H1 (cell line): ENCODE measurements around the gene TRIM14. TPM values are rescaled to one million over a fixed set of nuclear protein-coding genes. Genes with fewer than 3 reads are reported as not detected.

Source experiments
- CTCF ChIA-PET: fragments of 300-600 bp; sonication (Branson Sonifier 250); formaldehyde crosslinking; loops from one replicate; lab custom pipeline; 2021; ENCODE audit not compliant: partially characterized antibody; lab: Charles Lee
- POLR2A ChIA-PET: fragments of 300-600 bp; sonication (Branson Sonifier 250); formaldehyde crosslinking; loops from one replicate; lab custom pipeline; 2021; ENCODE audit warnings: inconsistent platforms; ENCODE audit not compliant: partially characterized antibody; lab: Charles Lee
- DNase-seq, 2 experiments: peaks; one replicate each; pipeline versions ENCODE4 v3.0.0 to v3.0.0-alpha.2; 2010 to 2022; ENCODE audit warnings: low spot score in 2 of 2, low read depth in 1 of 2, mixed read lengths in 1 of 2
- FAIRE-seq: peaks from 2 replicates; lab custom pipeline; 2011; peaks lifted over from hg19 to GRCh38; lab: Jason Lieb, UNC
- H2AFZ ChIP-seq: 2 replicates; pipeline ENCODE4 v1.8.1; 2012; ENCODE audit warnings: low read length, inconsistent platforms
- H2AK5ac ChIP-seq: 2 replicates; pipeline ENCODE4 v1.6.1; 2013; ENCODE audit warnings: low read depth, low read length
- H2BK120ac ChIP-seq: replicated peaks from 2 replicates; pipeline ENCODE3; 2013; ENCODE audit warnings: low read depth, low read length, inconsistent platforms
- H2BK12ac ChIP-seq: 2 replicates; pipeline ENCODE4 v1.6.1; 2013; ENCODE audit warnings: low read depth, low read length
- H2BK15ac ChIP-seq: 2 replicates; pipeline ENCODE4 v1.6.1; 2013; ENCODE audit warnings: low read length
- H2BK20ac ChIP-seq: 2 replicates; pipeline ENCODE4 v1.6.1; 2013; ENCODE audit warnings: low read length
- H2BK5ac ChIP-seq: 2 replicates; pipeline ENCODE4 v1.6.1; 2013; ENCODE audit warnings: low read depth, low read length
- H3K14ac ChIP-seq: 2 replicates; pipeline ENCODE4 v1.6.1; 2013; ENCODE audit warnings: inconsistent platforms; ENCODE audit not compliant: insufficient read length
- H3K18ac ChIP-seq: 2 replicates; pipeline ENCODE4 v1.6.1; 2013; ENCODE audit warnings: low read length; ENCODE audit errors: extremely low read depth
- H3K23ac ChIP-seq: 2 replicates; pipeline ENCODE4 v1.6.1; 2013; ENCODE audit warnings: inconsistent platforms; ENCODE audit not compliant: insufficient read length
- H3K23me2 ChIP-seq: 2 replicates; pipeline ENCODE4 v1.6.1; 2013; ENCODE audit warnings: low read depth, low read length
- H3K27ac ChIP-seq: 2 replicates; pipeline ENCODE4 v1.6.1; 2011; ENCODE audit warnings: low read depth, low read length, inconsistent platforms
- H3K27me3 ChIP-seq, 4 experiments: replicated peaks in 1 of 4; 1 replicate in 1 of 4; 2 replicates in 3 of 4; pipeline versions ENCODE4 v1.6.1 to v1.8.1; 2011 to 2013; ENCODE audit warnings: low read length in 3 of 4, mild to moderate bottlenecking in 3 of 4, inconsistent platforms in 2 of 4, mixed read lengths in 2 of 4, moderate library complexity in 1 of 4; ENCODE audit not compliant: control insufficient read depth in 3 of 4, insufficient read depth in 3 of 4; ENCODE audit errors: extremely low read depth in 1 of 4
- H3K36me3 ChIP-seq, 4 experiments: 2 replicates each; pipeline versions ENCODE4 v1.6.1 to v1.8.1; 2011 to 2013; ENCODE audit warnings: mild to moderate bottlenecking in 4 of 4, low read length in 3 of 4, moderate library complexity in 2 of 4, control low read depth in 1 of 4, inconsistent platforms in 1 of 4; ENCODE audit not compliant: insufficient read depth in 4 of 4, control insufficient read depth in 2 of 4
- H3K4ac ChIP-seq: replicated peaks from 2 replicates; pipeline ENCODE3; 2013; ENCODE audit warnings: low read length, low read depth, mixed read lengths, inconsistent platforms; ENCODE audit not compliant: insufficient read length
- H3K4me1 ChIP-seq, 4 experiments: replicated peaks in 1 of 4; 1 replicate in 1 of 4; 2 replicates in 3 of 4; pipeline versions ENCODE4 v1.6.1 to v1.8.1; 2011 to 2013; ENCODE audit warnings: low read length in 3 of 4, inconsistent platforms in 2 of 4, mixed read lengths in 1 of 4; ENCODE audit not compliant: insufficient read depth in 4 of 4, control insufficient read depth in 3 of 4
- H3K4me2 ChIP-seq, 2 experiments: 2 replicates each; pipeline versions ENCODE4 v1.6.1 to v1.8.1; 2011 to 2013; ENCODE audit warnings: low read depth in 2 of 2, low read length in 2 of 2, control low read depth in 1 of 2, inconsistent platforms in 1 of 2, mild to moderate bottlenecking in 1 of 2; ENCODE audit not compliant: insufficient read depth in 1 of 2
- H3K4me3 ChIP-seq, 4 experiments: fragments of 200-600, 300-600 bp in 1 of 4; sonication (generic), shearing (Covaris generic), sonication (Bioruptor Twin) in 1 of 4; 2 replicates each; pipeline versions ENCODE4 v1.5.1 to v1.8.1; 2011 to 2016; ENCODE audit warnings: low read length in 4 of 4, low read depth in 3 of 4, control low read depth in 2 of 4, inconsistent platforms in 2 of 4, mild to moderate bottlenecking in 2 of 4, mixed read lengths in 1 of 4, moderate library complexity in 1 of 4; ENCODE audit not compliant: insufficient read depth in 2 of 4; ENCODE audit errors: extremely low read depth in 1 of 4
- H3K56ac ChIP-seq: replicated peaks from 2 replicates; pipeline ENCODE3; 2013; ENCODE audit warnings: low read depth, mild to moderate bottlenecking, mixed read lengths, low read length, inconsistent platforms; ENCODE audit not compliant: insufficient read length
- H3K79me1 ChIP-seq: 2 replicates; pipeline ENCODE4 v1.6.1; 2013; ENCODE audit warnings: low read depth, low read length, control low read depth
- H3K79me2 ChIP-seq, 2 experiments: 2 replicates each; pipeline versions ENCODE4 v1.6.1 to v1.8.1; 2012 to 2013; ENCODE audit warnings: low read length in 2 of 2, mild to moderate bottlenecking in 2 of 2, inconsistent platforms in 1 of 2; ENCODE audit not compliant: insufficient read depth in 2 of 2, control insufficient read depth in 1 of 2
- H3K9ac ChIP-seq, 4 experiments: replicated peaks in 1 of 4; 1 replicate in 1 of 4; 2 replicates in 3 of 4; pipeline versions ENCODE4 v1.6.1 to v1.8.1; 2011 to 2013; ENCODE audit warnings: low read depth in 3 of 4, low read length in 3 of 4, control low read depth in 2 of 4, mild to moderate bottlenecking in 2 of 4, moderate library complexity in 2 of 4, inconsistent platforms in 1 of 4; ENCODE audit errors: extremely low read depth in 1 of 4
- H3K9me3 ChIP-seq, 2 experiments: 2 replicates each; pipeline versions ENCODE4 v1.6.1 to v1.8.1; 2012 to 2013; ENCODE audit warnings: mild to moderate bottlenecking in 2 of 2, moderate library complexity in 2 of 2, control low read depth in 1 of 2, inconsistent platforms in 1 of 2, low read depth in 1 of 2, low read length in 1 of 2, mixed read lengths in 1 of 2; ENCODE audit not compliant: insufficient read depth in 2 of 2
- H4K20me1 ChIP-seq, 2 experiments: replicated peaks in 1 of 2; 2 replicates each; pipeline versions ENCODE3 to v1.8.1; 2011 to 2013; ENCODE audit warnings: inconsistent platforms in 2 of 2, low read length in 2 of 2, mild to moderate bottlenecking in 1 of 2; ENCODE audit not compliant: insufficient read depth in 2 of 2, control insufficient read depth in 1 of 2
- H4K5ac ChIP-seq: 2 replicates; pipeline ENCODE4 v1.6.1; 2013; ENCODE audit warnings: low read length, low read depth, mixed read lengths, inconsistent platforms; ENCODE audit not compliant: insufficient read length
- H4K8ac ChIP-seq: 2 replicates; pipeline ENCODE4 v1.8.0; 2013; ENCODE audit warnings: mild to moderate bottlenecking, moderate library complexity, low read length, inconsistent platforms; ENCODE audit not compliant: insufficient read depth; ENCODE audit errors: extremely low read depth
- H4K91ac ChIP-seq: replicated peaks from 2 replicates; pipeline ENCODE3; 2013; ENCODE audit warnings: low read length, mixed read lengths, inconsistent platforms; ENCODE audit not compliant: insufficient read length
- ATF3 ChIP-seq: IDR thresholded peaks from 2 replicates; pipeline ENCODE4 v1.6.1; 2011; ENCODE audit warnings: low read depth, mild to moderate bottlenecking, low read length; ENCODE audit not compliant: insufficient read depth
- BRCA1 ChIP-seq: IDR thresholded peaks from 2 replicates; pipeline ENCODE4 v1.6.1; 2012; ENCODE audit warnings: low read depth, low read length, improper control_type of control experiment
- CBX8 ChIP-seq: fragments of 300-800, 300-1000 bp; sonication (generic); IDR thresholded peaks from 2 replicates; pipeline ENCODE4 v1.7.1; 2016; ENCODE audit warnings: low read depth, low read length, borderline replicate concordance
- CHD1 ChIP-seq: IDR thresholded peaks from 2 replicates; pipeline ENCODE4 v1.6.1; 2012; ENCODE audit warnings: low read depth, low read length, improper control_type of control experiment
- CTBP2 ChIP-seq: IDR thresholded peaks from 2 replicates; pipeline ENCODE4 v1.7.0; 2011; ENCODE audit warnings: borderline replicate concordance, mild to moderate bottlenecking, moderate library complexity, mixed read lengths, low read length; ENCODE audit not compliant: insufficient read depth, insufficient read length
- HDAC6 ChIP-seq: IDR thresholded peaks from one replicate; pipeline ENCODE4 v1.7.1; 2012; ENCODE audit warnings: low read depth, mild to moderate bottlenecking, inconsistent platforms, low read length, moderate library complexity
- POLR2AphosphoS5 ChIP-seq: IDR thresholded peaks from 2 replicates; pipeline ENCODE4 v1.6.1; 2011; ENCODE audit warnings: low read depth, low read length
- POU5F1 ChIP-seq: IDR thresholded peaks from 2 replicates; pipeline ENCODE4 v1.6.1; 2011; ENCODE audit warnings: low read depth, mild to moderate bottlenecking, low read length, moderate library complexity
- SIN3A ChIP-seq, 2 experiments: IDR thresholded peaks in 1 of 2; conservative IDR thresholded peaks in 1 of 2; 2 replicates each; pipeline ENCODE4 v1.6.1; 2011 to 2012; ENCODE audit warnings: low read length in 2 of 2, improper control_type of control experiment in 1 of 2, low read depth in 1 of 2, mild to moderate bottlenecking in 1 of 2
- SRF ChIP-seq: IDR thresholded peaks from 2 replicates; pipeline ENCODE4 v1.6.1; 2011; ENCODE audit warnings: mild to moderate bottlenecking, low read depth, low read length, moderate library complexity
- TAF7 ChIP-seq: optimal IDR thresholded peaks from 2 replicates; pipeline ENCODE3; 2011; ENCODE audit warnings: low read depth, mild to moderate bottlenecking, inconsistent platforms, low read length, moderate library complexity, borderline replicate concordance
- TEAD4 ChIP-seq: IDR thresholded peaks from 2 replicates; pipeline ENCODE4 v1.6.1; 2012; ENCODE audit warnings: low read depth, low read length, inconsistent platforms, mixed read lengths
- YY1 ChIP-seq: IDR thresholded peaks from 2 replicates; pipeline ENCODE4 v1.6.1; 2011; ENCODE audit warnings: low read depth, mild to moderate bottlenecking, low read length
- WGBS, 2 experiments: shearing (Covaris generic) in 1 of 2; methylation state at CpG; one replicate each; pipeline versions ENCODE4 v1.1.6 to v1.1.7; 2013 to 2015; ENCODE audit warnings: low lambda C conversion rate in 2 of 2, mixed read lengths in 2 of 2, inconsistent platforms in 1 of 2, low coverage in 1 of 2, missing lambda C conversion rate in 1 of 2; ENCODE audit not compliant: insufficient replicate concordance in 2 of 2, insufficient coverage in 1 of 2, insufficient read length in 1 of 2; ENCODE audit errors: extremely low coverage in 1 of 2, missing lambda C conversion rate in 1 of 2; 5-methylcytosine and 5-hydroxymethylcytosine counted together
- polyA plus RNA-seq, 7 experiments: library from polyadenylated mRNA; depleted of rRNA in 3 of 7; stranded (reverse) in 5 of 7; unstranded in 2 of 7; fragments of >200 nt in 5 of 7; fragments of 200-250 nt in 2 of 7; gene quantifications; 1 replicate in 5 of 7; 2 replicates in 1 of 7; 4 replicates in 1 of 7; pipeline versions ENCODE4 v1.2.1 to v1.2.3, GENCODE V29; 2011 to 2013; ENCODE audit warnings: missing spikeins in 2 of 7, mixed read lengths in 2 of 7
- total RNA-seq: library from RNA; stranded (reverse); fragmentation: NEBNext Ultra II Directional; extraction: Animal tissue kit (Norgen Biotek cat#: 25700); gene quantifications from 2 replicates; pipeline ENCODE4 v1.2.1, GENCODE V29; 2021

TRIM14 gene
- total and polyA plus RNA-seq, 2 of the 8 experiments (the other 6 are each of a cell fraction or from before 2014, with no cell fraction given): 9.2 to 19.4 TPM

- Histone ChIP-seq H2AK5ac (no peak overlapping the region), H2AFZ (no peak overlapping the region), H3K79me2 (no peaks in the 10 kb centered on the region), H3K18ac (no peak overlapping the region), H3K4me1 (no peaks in the 10 kb centered on the region), H4K91ac (no peak overlapping the region), H4K20me1 (peaks cover 0 to 5% of the 10 kb centered on the region in 2 experiments), H3K56ac (no peak overlapping the region), H2BK20ac (no peak overlapping the region), H3K9ac (no peak overlapping the region), H3K27me3 (no peaks in the 10 kb centered on the region), H3K79me1 (no peaks in the 10 kb centered on the region), H3K23me2 (no peaks in the 10 kb centered on the region), H4K8ac (no peak overlapping the region), H3K9me3 (no peaks in the 10 kb centered on the region), H3K36me3 (peaks cover 0 to 11% (median 4%) of the 10 kb centered on the region in 4 experiments; a peak in 2 of 8 replicates), H3K23ac (no peak overlapping the region), H2BK15ac (no peak overlapping the region), H2BK5ac (no peak overlapping the region; the same call in 1 of the 2 replicates), H3K27ac (no peak overlapping the region), H2BK120ac (no peak overlapping the region), H2BK12ac (no peak overlapping the region), H4K5ac (no peak overlapping the region), H3K4ac (no peak overlapping the region), H3K4me2 (no peak overlapping the region), H3K4me3 (no peak overlapping the region), H3K14ac (no peak overlapping the region)
- 89% methylated on average over 8 of the region's 8 CpGs; no CpG with 5 or more reads in 1 of the 2 experiments for WGBS, 2 experiments
- ChIA-PET POLR2A (interaction anchor here (1.2 kb wide), 2 partner anchors 9 to 27 kb away, joined by 3 to 4 read pairs; no protein-coding TSS in a partner anchor), CTCF (interaction anchor here (0.6 to 1.7 kb wide), 9 partner anchors 7 to 55 kb away, joined by 3 to 8 read pairs (median 3); no protein-coding TSS in a partner anchor)
- DNase-seq (no peak), FAIRE-seq (no peak)
- TF ChIP-seq TAF7 (no peak), ATF3 (no peak), CHD1 (no peak), POU5F1 (no peak), POLR2AphosphoS5 (no peak), SIN3A (conservative IDR thresholded peaks at IDR 0.05 in 1 of 2, IDR thresholded peaks at IDR 0.05 in 1 of 2; ENCODE audit: low read depth in 1 of 2, low read length in 2 of 2) (no peak), CBX8 (no peak), YY1 (no peak), BRCA1 (no peak), CTBP2 (no peak), SRF (no peak), HDAC6 (no peak), TEAD4 (no peak)
Observed at GRCh38 chr9:98020476-98021145, 98.4 kb downstream of the TRIM14 start.
